ENCODE measurements around the gene HPS6.

DNA sequence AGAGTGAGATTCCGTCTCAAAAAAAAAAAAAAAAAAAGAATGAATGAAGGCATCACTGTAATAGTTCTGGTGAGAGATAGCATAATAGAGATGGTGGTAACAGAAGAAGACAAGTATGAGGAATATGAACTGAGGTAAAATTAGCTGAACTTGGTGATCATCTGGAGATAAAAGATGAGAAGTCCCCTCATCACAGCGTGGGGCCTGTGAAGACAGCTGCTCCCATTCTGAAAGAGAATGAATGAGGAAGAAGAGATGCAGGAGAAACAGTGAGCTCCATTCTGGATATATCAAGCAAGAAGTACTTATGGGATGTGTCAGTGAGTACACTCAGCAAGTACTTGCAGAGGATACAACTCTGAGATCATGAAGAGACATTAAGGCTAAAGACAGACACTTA, 37.9 kb upstream of the HPS6 start:
- TF ChIP-seq POLR2A (IDR thresholded peaks at IDR 0.05; ENCODE audit: borderline replicate concordance, extremely low read depth, insufficient read depth, insufficient read length), result no peak
- TF ChIP-seq, protein P1, sequence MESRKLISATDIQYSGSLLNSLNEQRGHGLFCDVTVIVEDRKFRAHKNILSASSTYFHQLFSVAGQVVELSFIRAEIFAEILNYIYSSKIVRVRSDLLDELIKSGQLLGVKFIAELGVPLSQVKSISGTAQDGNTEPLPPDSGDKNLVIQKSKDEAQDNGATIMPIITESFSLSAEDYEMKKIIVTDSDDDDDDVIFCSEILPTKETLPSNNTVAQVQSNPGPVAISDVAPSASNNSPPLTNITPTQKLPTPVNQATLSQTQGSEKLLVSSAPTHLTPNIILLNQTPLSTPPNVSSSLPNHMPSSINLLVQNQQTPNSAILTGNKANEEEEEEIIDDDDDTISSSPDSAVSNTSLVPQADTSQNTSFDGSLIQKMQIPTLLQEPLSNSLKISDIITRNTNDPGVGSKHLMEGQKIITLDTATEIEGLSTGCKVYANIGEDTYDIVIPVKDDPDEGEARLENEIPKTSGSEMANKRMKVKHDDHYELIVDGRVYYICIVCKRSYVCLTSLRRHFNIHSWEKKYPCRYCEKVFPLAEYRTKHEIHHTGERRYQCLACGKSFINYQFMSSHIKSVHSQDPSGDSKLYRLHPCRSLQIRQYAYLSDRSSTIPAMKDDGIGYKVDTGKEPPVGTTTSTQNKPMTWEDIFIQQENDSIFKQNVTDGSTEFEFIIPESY (IDR thresholded peaks at IDR 0.05; ENCODE audit: extremely low read depth, insufficient replicate concordance, low read length), result no peak
- TF ChIP-seq, protein P2, sequence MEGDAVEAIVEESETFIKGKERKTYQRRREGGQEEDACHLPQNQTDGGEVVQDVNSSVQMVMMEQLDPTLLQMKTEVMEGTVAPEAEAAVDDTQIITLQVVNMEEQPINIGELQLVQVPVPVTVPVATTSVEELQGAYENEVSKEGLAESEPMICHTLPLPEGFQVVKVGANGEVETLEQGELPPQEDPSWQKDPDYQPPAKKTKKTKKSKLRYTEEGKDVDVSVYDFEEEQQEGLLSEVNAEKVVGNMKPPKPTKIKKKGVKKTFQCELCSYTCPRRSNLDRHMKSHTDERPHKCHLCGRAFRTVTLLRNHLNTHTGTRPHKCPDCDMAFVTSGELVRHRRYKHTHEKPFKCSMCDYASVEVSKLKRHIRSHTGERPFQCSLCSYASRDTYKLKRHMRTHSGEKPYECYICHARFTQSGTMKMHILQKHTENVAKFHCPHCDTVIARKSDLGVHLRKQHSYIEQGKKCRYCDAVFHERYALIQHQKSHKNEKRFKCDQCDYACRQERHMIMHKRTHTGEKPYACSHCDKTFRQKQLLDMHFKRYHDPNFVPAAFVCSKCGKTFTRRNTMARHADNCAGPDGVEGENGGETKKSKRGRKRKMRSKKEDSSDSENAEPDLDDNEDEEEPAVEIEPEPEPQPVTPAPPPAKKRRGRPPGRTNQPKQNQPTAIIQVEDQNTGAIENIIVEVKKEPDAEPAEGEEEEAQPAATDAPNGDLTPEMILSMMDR (IDR thresholded peaks at IDR 0.05 in 2 of 3, conservative IDR thresholded peaks at IDR 0.05 in 1 of 3; ENCODE audit: borderline replicate concordance in 1 of 3, insufficient read depth in 1 of 3, low read depth in 2 of 3, low read length in 2 of 3), result no peak

Data from HCT116 (cell line).